PC-9 (cell line): Measurements from ENCODE around the gene NCOA5. TPM values are rescaled to one million over a fixed set of nuclear protein-coding genes. Genes with fewer than 3 reads are reported as not detected.

Experiments used
- BruUV-seq: library from RNA; stranded (reverse); fragments of 400-500 nt; replicated peaks from 2 replicates; lab custom pipeline; 2021; lab: Mats Ljungman, UMichigan
- CTCF ChIA-PET: fragments of 300-600 bp; sonication (Branson Sonifier 250); formaldehyde crosslinking; loops from one replicate; lab custom pipeline; 2022; ENCODE audit warnings: antibody characterized with exemption; lab: Charles Lee
- POLR2A ChIA-PET: fragments of 300-600 bp; sonication (Branson Sonifier 250); formaldehyde crosslinking; loops from one replicate; lab custom pipeline; 2022; ENCODE audit warnings: antibody characterized with exemption; ENCODE audit not compliant: unreplicated experiment; lab: Charles Lee
- DNase-seq, 2 experiments: peaks; one replicate each; pipeline versions ENCODE4 v3.0.0 to v3.0.0-alpha.2; 2015 to 2022; ENCODE audit warnings: mixed read lengths in 1 of 2
- H2AFZ ChIP-seq: fragments of 200-600 bp; sonication (generic); 2 replicates; pipeline ENCODE4 v1.8.1; 2017; ENCODE audit warnings: antibody characterized with exemption
- H3F3A ChIP-seq: fragments of 200-600 bp; sonication (generic); 2 replicates; pipeline ENCODE4 v1.8.1; 2017; ENCODE audit warnings: antibody characterized with exemption, mild to moderate bottlenecking, low read depth; ENCODE audit not compliant: insufficient read depth
- H3K27ac ChIP-seq: fragments of 200-600 bp; sonication (generic); 2 replicates; pipeline ENCODE4 v1.6.1; 2016; ENCODE audit warnings: mixed run types
- H3K27me3 ChIP-seq: fragments of 200-600 bp; sonication (generic); 2 replicates; pipeline ENCODE4 v1.6.1; 2016; ENCODE audit warnings: low read depth, mixed run types; ENCODE audit not compliant: insufficient read depth
- H3K36me3 ChIP-seq: fragments of 200-600 bp; sonication (generic); 2 replicates; pipeline ENCODE4 v1.6.1; 2016; ENCODE audit warnings: low read depth, mixed run types
- H3K4me1 ChIP-seq: fragments of 200-600 bp; sonication (generic); replicated peaks from 2 replicates; pipeline ENCODE4 v1.6.1; 2016; ENCODE audit warnings: mixed run types; ENCODE audit not compliant: insufficient read depth
- H3K4me2 ChIP-seq: fragments of 200-600 bp; sonication (generic); 2 replicates; pipeline ENCODE4 v1.6.1; 2017; ENCODE audit warnings: mixed run types
- H3K4me3 ChIP-seq: fragments of 200-600 bp; sonication (generic); 2 replicates; pipeline ENCODE4 v1.6.1; 2016; ENCODE audit warnings: mixed run types
- H3K79me2 ChIP-seq: fragments of 200-600 bp; sonication (generic); 2 replicates; pipeline ENCODE4 v1.6.1; 2017; ENCODE audit warnings: low read depth, mixed run types
- H3K9me2 ChIP-seq: fragments of 200-600 bp; sonication (generic); 2 replicates; pipeline ENCODE4 v1.8.1; 2017; ENCODE audit warnings: mild to moderate bottlenecking; ENCODE audit not compliant: insufficient read depth
- H3K9me3 ChIP-seq: fragments of 200-600 bp; sonication (generic); 2 replicates; pipeline ENCODE4 v1.8.1; 2016; ENCODE audit warnings: low read depth; ENCODE audit not compliant: insufficient read depth
- H4K20me1 ChIP-seq: fragments of 200-600 bp; sonication (generic); 2 replicates; pipeline ENCODE4 v1.8.1; 2017; ENCODE audit not compliant: insufficient read depth
- EZH2 ChIP-seq: fragments of 200-600 bp; sonication (generic); IDR thresholded peaks from 2 replicates; pipeline ENCODE4 v1.8.0; 2017; ENCODE audit warnings: antibody characterized with exemption, low read depth
- intact Hi-C: fragments of 100-400 bp; cut with micrococcal nuclease; formaldehyde crosslinking; loops from one replicate; pipeline ENCODE4 v1.10.0; 2022; ENCODE audit not compliant: unreplicated experiment
- total RNA-seq: library from RNA; stranded (reverse); gene quantifications from 2 replicates; pipeline ENCODE4 v1.2.3, GENCODE V29; 2021
- TF ChIP-seq, protein P1 (sequence below): fragments of 200-600 bp; sonication (generic); conservative IDR thresholded peaks from 2 replicates; pipeline ENCODE4 v1.6.1; 2017; ENCODE audit warnings: mixed run types, antibody characterized with exemption, mild to moderate bottlenecking, moderate library complexity

Gene NCOA5
- total RNA-seq, 1 experiment from 2014 or later: 28.1 TPM

GRCh38 chr20:46108976-46109375 is 19.2 kb upstream of the NCOA5 start:
- TF ChIP-seq, protein P1, sequence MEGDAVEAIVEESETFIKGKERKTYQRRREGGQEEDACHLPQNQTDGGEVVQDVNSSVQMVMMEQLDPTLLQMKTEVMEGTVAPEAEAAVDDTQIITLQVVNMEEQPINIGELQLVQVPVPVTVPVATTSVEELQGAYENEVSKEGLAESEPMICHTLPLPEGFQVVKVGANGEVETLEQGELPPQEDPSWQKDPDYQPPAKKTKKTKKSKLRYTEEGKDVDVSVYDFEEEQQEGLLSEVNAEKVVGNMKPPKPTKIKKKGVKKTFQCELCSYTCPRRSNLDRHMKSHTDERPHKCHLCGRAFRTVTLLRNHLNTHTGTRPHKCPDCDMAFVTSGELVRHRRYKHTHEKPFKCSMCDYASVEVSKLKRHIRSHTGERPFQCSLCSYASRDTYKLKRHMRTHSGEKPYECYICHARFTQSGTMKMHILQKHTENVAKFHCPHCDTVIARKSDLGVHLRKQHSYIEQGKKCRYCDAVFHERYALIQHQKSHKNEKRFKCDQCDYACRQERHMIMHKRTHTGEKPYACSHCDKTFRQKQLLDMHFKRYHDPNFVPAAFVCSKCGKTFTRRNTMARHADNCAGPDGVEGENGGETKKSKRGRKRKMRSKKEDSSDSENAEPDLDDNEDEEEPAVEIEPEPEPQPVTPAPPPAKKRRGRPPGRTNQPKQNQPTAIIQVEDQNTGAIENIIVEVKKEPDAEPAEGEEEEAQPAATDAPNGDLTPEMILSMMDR: no peak
- no peak for TF ChIP-seq EZH2
- POLR2A ChIA-PET: no interaction called here
- no peaks in the 10 kb centered on the region for H3K4me1 ChIP-seq
- DNase-seq: no peak
- CTCF ChIA-PET: no interaction called here
- no peaks in the 10 kb centered on the region for H3K9me3 ChIP-seq
- intact Hi-C loops: no loop called here
- H3K79me2 ChIP-seq: no peaks in the 10 kb centered on the region
- no peak overlapping the region for H2AFZ ChIP-seq
- no peak overlapping the region for H3K27ac ChIP-seq
- H3K36me3 ChIP-seq: no peaks in the 10 kb centered on the region
- no peaks in the 10 kb centered on the region for H3F3A ChIP-seq
- no peak overlapping the region for H3K4me2 ChIP-seq
- no peaks in the 10 kb centered on the region for H4K20me1 ChIP-seq
- H3K9me2 ChIP-seq: no peaks in the 10 kb centered on the region
- no peak overlapping the region for H3K4me3 ChIP-seq
- H3K27me3 ChIP-seq: peaks cover 99% of the 10 kb centered on the region
- no TSS peak for BruUV-seq

DNA sequence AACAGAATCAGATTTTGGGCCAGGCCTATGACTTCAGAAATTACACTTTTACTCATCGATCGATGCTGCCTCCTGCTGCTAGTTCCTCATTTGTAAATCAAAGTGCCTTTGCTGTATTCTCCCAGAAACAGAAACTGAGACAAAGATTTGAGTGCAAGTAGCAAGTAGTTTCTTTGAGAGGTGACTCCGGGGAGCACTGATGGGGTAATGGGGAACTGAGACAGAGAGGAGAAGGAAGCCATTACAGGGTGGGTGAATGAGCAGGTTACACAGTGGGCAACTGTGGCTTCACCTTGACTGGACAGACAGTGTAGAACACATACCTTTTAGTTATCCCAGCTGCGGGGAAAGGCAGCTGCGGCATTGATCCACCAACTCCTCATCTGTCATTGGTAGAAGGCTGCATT is 18.7 kb upstream of the NCOA5 start:
- ChIA-PET CTCF (no interaction called here), POLR2A (no interaction called here)
- Histone ChIP-seq H3K27me3 (peaks cover 99% of the 10 kb centered on the region), H3K36me3 (no peaks in the 10 kb centered on the region), H3K9me3 (no peaks in the 10 kb centered on the region), H4K20me1 (no peaks in the 10 kb centered on the region), H3K9me2 (no peaks in the 10 kb centered on the region), H3K79me2 (no peaks in the 10 kb centered on the region), H2AFZ (no peak overlapping the region), H3F3A (no peaks in the 10 kb centered on the region), H3K4me2 (no peak overlapping the region), H3K27ac (no peak overlapping the region), H3K4me1 (no peaks in the 10 kb centered on the region), H3K4me3 (no peak overlapping the region)
- DNase-seq: no peak
- intact Hi-C loops: no loop called here
- TF ChIP-seq EZH2: no peak
- TF ChIP-seq, protein P1: no peak
- no TSS peak for BruUV-seq

DNA sequence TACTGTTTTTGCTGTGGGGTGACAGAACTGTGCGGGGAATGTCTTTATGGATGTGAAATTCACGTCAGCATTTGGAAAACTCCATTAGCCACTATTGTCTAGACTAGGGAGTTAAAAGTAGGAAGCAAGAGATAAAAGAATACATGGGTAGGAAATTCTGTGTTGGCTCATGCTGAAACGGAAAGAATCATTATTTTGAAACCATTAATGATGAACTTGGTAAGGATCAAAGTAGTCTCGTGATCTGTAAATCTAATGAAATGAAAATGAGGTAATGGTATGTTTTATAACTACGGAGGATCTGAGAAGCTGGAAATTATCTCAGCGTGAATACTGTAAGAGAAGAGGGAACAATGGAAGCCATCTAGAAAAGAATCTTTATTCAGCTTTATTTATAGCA is 17.3 kb upstream of the NCOA5 start:
- no peak for DNase-seq
- ChIA-PET CTCF (no interaction called here), POLR2A (no interaction called here)
- H3K4me2 ChIP-seq: no peak overlapping the region
- peaks cover 4% of the 10 kb centered on the region; the same call in 1 of the 2 replicates for H3K9me3 ChIP-seq
- no peak overlapping the region for H3K4me3 ChIP-seq
- peaks cover 99% of the 10 kb centered on the region for H3K27me3 ChIP-seq
- TF ChIP-seq, protein P1: no peak
- no peaks in the 10 kb centered on the region for H3F3A ChIP-seq
- no peaks in the 10 kb centered on the region for H3K9me2 ChIP-seq
- H2AFZ ChIP-seq: no peak overlapping the region
- no peaks in the 10 kb centered on the region for H3K79me2 ChIP-seq
- no peaks in the 10 kb centered on the region for H4K20me1 ChIP-seq
- H3K36me3 ChIP-seq: no peaks in the 10 kb centered on the region
- H3K4me1 ChIP-seq: no peaks in the 10 kb centered on the region
- BruUV-seq: no TSS peak
- no peak overlapping the region for H3K27ac ChIP-seq
- intact Hi-C loops: no loop called here
